Hepatocyte (in vitro differentiated cells): Measurements from ENCODE around the gene LIMS1. TPM values are rescaled to one million over a fixed set of nuclear protein-coding genes. Genes with fewer than 3 reads are reported as not detected.

ENCODE experiments used
- DNase-seq: peaks from one replicate; pipeline ENCODE4 v3.0.0-alpha.2; 2016; ENCODE audit warnings: low spot score
- H2AFZ ChIP-seq: fragments of 200-600 bp; sonication (generic); 2 replicates; pipeline ENCODE4 v1.6.0; 2016; ENCODE audit warnings: antibody characterized with exemption, mild to moderate bottlenecking
- H3K27ac ChIP-seq: fragments of 200-600 bp; sonication (generic); 2 replicates; pipeline ENCODE4 v1.5.1; 2016; ENCODE audit warnings: mild to moderate bottlenecking
- H3K27me3 ChIP-seq: fragments of 200-600 bp; sonication (generic); 2 replicates; pipeline ENCODE4 v1.6.1; 2016
- H3K36me3 ChIP-seq: fragments of 200-600 bp; sonication (generic); replicated peaks from 2 replicates; pipeline ENCODE4 v1.5.1; 2016; ENCODE audit warnings: low read depth; ENCODE audit not compliant: insufficient read depth
- H3K4me1 ChIP-seq: fragments of 200-600 bp; sonication (generic); 2 replicates; pipeline ENCODE4 v1.5.1; 2016; ENCODE audit warnings: mild to moderate bottlenecking, moderate library complexity; ENCODE audit not compliant: insufficient read depth
- H3K4me2 ChIP-seq: fragments of 200-600 bp; sonication (generic); 2 replicates; pipeline ENCODE4 v1.6.0; 2016
- H3K4me3 ChIP-seq: fragments of 200-600 bp; sonication (generic); 2 replicates; pipeline ENCODE4 v1.5.1; 2016; ENCODE audit warnings: mild to moderate bottlenecking
- H3K79me2 ChIP-seq: fragments of 200-600 bp; sonication (generic); 2 replicates; pipeline ENCODE4 v1.6.0; 2017; ENCODE audit warnings: mild to moderate bottlenecking
- H3K9me2 ChIP-seq: fragments of 200-600 bp; sonication (generic); replicated peaks from 2 replicates; pipeline ENCODE4 v1.6.0; 2017; ENCODE audit warnings: mild to moderate bottlenecking; ENCODE audit not compliant: insufficient read depth
- H3K9me3 ChIP-seq: fragments of 200-600 bp; sonication (generic); 2 replicates; pipeline ENCODE4 v1.5.1; 2016; ENCODE audit warnings: low read depth, mild to moderate bottlenecking
- H4K20me1 ChIP-seq: fragments of 200-600 bp; sonication (generic); 2 replicates; pipeline ENCODE4 v1.6.0; 2016; ENCODE audit warnings: mild to moderate bottlenecking; ENCODE audit not compliant: insufficient read depth, poor library complexity, severe bottlenecking
- EZH2 ChIP-seq: fragments of 200-600 bp; sonication (generic); IDR thresholded peaks from 2 replicates; pipeline ENCODE4 v1.6.1; 2016; ENCODE audit warnings: antibody characterized with exemption, mild to moderate bottlenecking, borderline replicate concordance
- EZH2phosphoT487 ChIP-seq: fragments of 200-600 bp; sonication (generic); IDR thresholded peaks from one replicate; pipeline ENCODE4 v1.6.1; 2018; ENCODE audit warnings: antibody characterized with exemption, mild to moderate bottlenecking, low read depth, moderate library complexity; ENCODE audit not compliant: unreplicated experiment, severe bottlenecking
- WGBS: methylation state at CpG from one replicate; pipeline ENCODE4 v1.1.6; 2016; ENCODE audit warnings: low lambda C conversion rate; ENCODE audit errors: missing lambda C conversion rate; 5-methylcytosine and 5-hydroxymethylcytosine counted together
- polyA plus RNA-seq: library from polyadenylated mRNA; unstranded; fragments of >200 nt; fragmentation: Nextera tagmentation; extraction: Ambion mirVana; gene quantifications from 2 replicates; pipeline ENCODE4 v1.2.1, GENCODE V29; 2016
- total RNA-seq: library from RNA; depleted of rRNA; stranded (reverse); fragments of >200 nt; gene quantifications from 2 replicates; pipeline ENCODE4 v1.2.3, GENCODE V29; 2014
- TF ChIP-seq, protein P1 (sequence below): fragments of 200-600 bp; sonication (generic); IDR thresholded peaks from 2 replicates; pipeline ENCODE4 v1.5.1; 2016; ENCODE audit warnings: antibody characterized with exemption, mild to moderate bottlenecking; ENCODE audit not compliant: poor library complexity

The LIMS1 gene
- total and polyA plus RNA-seq, 2 experiments from 2014 or later: 40.0 to 102 TPM

DNA sequence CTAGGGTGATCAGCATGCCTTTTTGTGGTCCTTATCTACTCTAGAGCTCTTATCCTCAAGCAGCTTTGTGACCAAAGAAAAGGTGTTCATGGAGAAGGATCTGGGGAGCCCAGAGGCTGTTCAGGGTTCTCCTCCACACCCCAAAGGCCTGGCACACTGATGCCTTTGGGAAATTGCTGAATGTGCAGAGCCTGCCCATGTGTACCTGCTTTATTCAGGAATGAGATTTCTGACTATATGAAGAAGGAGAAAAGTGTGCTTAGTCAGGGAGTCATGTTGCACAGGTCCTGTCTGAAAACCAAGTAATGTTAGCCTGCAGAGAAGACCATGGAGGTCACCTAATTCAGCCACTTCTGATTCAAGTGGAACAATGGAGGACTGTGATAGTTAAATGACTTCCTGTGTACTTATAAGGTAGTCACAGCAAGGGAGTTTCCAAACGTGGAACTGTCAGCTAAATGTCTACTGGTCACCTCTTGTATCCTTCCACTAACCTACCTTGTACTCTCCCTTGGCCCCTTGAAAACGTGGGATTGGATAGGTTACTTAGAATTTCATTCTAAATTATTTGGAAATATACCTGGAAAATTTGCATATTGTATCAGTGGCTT lies 81.3 kb downstream of the LIMS1 start:
- TF ChIP-seq EZH2 (no peak), EZH2phosphoT487 (no peak)
- TF ChIP-seq, protein P1, sequence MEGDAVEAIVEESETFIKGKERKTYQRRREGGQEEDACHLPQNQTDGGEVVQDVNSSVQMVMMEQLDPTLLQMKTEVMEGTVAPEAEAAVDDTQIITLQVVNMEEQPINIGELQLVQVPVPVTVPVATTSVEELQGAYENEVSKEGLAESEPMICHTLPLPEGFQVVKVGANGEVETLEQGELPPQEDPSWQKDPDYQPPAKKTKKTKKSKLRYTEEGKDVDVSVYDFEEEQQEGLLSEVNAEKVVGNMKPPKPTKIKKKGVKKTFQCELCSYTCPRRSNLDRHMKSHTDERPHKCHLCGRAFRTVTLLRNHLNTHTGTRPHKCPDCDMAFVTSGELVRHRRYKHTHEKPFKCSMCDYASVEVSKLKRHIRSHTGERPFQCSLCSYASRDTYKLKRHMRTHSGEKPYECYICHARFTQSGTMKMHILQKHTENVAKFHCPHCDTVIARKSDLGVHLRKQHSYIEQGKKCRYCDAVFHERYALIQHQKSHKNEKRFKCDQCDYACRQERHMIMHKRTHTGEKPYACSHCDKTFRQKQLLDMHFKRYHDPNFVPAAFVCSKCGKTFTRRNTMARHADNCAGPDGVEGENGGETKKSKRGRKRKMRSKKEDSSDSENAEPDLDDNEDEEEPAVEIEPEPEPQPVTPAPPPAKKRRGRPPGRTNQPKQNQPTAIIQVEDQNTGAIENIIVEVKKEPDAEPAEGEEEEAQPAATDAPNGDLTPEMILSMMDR: no peak
- Histone ChIP-seq H3K36me3 (no peaks in the 10 kb centered on the region), H3K79me2 (peaks cover 97% of the 10 kb centered on the region), H2AFZ (no peak overlapping the region), H3K4me2 (no peak overlapping the region), H3K27ac (no peak overlapping the region), H3K27me3 (no peaks in the 10 kb centered on the region), H3K4me3 (no peak overlapping the region), H3K4me1 (peaks cover 59% of the 10 kb centered on the region), H4K20me1 (peaks cover 3% of the 10 kb centered on the region), H3K9me3 (no peaks in the 10 kb centered on the region), H3K9me2 (no peaks in the 10 kb centered on the region)
- WGBS: 80% methylated on average over 2 of the region's 2 CpGs
- DNase-seq: no peak

DNA sequence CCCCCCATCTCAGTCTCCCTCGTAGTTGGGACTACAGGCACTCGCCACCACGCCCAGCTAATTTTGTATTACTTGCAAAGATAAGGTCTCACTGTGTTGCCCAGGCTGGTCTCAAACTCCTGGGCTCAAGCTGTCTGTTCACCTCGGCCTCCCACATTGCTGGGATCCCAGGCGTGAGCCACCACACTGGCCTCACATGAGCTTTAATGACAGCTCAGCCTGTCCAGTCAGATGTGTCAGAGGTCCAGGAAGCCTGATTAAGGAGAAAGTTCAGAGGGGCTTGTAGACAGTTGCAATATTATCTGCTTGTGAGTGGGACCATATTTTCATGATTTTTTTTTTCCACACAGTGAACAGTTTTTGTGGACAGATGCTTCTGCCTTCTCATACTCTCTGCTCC lies 82.0 kb downstream of the LIMS1 start:
- H3K27ac ChIP-seq: peak overlapping the region; percentile 50
- H3K79me2 ChIP-seq: peaks cover 93% of the 10 kb centered on the region
- peaks cover 3% of the 10 kb centered on the region for H4K20me1 ChIP-seq

DNA sequence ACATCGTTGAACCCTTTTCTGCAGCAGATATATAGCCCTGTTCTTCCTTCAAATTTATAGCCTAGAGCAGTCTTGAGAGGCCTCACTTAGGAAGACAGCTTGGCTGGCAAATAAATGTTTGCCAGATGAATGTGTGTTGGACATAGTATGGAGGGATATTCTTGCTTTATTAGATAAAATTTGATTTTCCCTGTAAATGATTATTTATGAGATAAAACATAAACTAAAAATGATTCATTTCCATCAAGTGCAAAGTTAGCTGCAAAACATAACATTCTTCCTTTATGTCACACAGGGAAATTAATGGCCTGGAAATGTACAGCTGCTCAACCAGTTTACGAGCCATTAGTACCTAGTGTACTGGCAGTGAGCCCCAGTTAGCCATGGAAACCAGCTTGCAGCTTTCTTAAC lies 82.5 kb downstream of the LIMS1 start:
- no peak for DNase-seq
- Histone ChIP-seq H3K9me2 (no peaks in the 10 kb centered on the region), H3K4me2 (peak overlapping the region; percentile 47), H3K4me1 (peaks cover 69% of the 10 kb centered on the region), H3K9me3 (no peaks in the 10 kb centered on the region), H4K20me1 (peaks cover 5% of the 10 kb centered on the region), H3K27me3 (no peaks in the 10 kb centered on the region), H3K79me2 (peaks cover 91% of the 10 kb centered on the region), H3K36me3 (no peaks in the 10 kb centered on the region), H2AFZ (no peak overlapping the region), H3K27ac (peak overlapping the region; percentile 50), H3K4me3 (no peak overlapping the region)
- TF ChIP-seq, protein P1: no peak
- TF ChIP-seq EZH2 (no peak), EZH2phosphoT487 (no peak)
- 36% methylated on average over 2 of the region's 2 CpGs for WGBS

More for the DNA sequence above, 82.0 kb downstream of the LIMS1 start:
- peak overlapping the region; percentile 47 for H3K4me2 ChIP-seq
- no peak overlapping the region for H2AFZ ChIP-seq
- TF ChIP-seq EZH2phosphoT487 (no peak), EZH2 (no peak)
- TF ChIP-seq, protein P1: no peak
- H3K9me3 ChIP-seq: no peaks in the 10 kb centered on the region
- H3K36me3 ChIP-seq: no peaks in the 10 kb centered on the region
- DNase-seq: no peak
- no peaks in the 10 kb centered on the region for H3K27me3 ChIP-seq
- H3K4me3 ChIP-seq: no peak overlapping the region
- no peaks in the 10 kb centered on the region for H3K9me2 ChIP-seq
- WGBS: 94% methylated on average over 5 of the region's 5 CpGs
- peaks cover 65% of the 10 kb centered on the region for H3K4me1 ChIP-seq
